ENCODE results near the gene KIF18B.

KIF18B gene

DNA sequence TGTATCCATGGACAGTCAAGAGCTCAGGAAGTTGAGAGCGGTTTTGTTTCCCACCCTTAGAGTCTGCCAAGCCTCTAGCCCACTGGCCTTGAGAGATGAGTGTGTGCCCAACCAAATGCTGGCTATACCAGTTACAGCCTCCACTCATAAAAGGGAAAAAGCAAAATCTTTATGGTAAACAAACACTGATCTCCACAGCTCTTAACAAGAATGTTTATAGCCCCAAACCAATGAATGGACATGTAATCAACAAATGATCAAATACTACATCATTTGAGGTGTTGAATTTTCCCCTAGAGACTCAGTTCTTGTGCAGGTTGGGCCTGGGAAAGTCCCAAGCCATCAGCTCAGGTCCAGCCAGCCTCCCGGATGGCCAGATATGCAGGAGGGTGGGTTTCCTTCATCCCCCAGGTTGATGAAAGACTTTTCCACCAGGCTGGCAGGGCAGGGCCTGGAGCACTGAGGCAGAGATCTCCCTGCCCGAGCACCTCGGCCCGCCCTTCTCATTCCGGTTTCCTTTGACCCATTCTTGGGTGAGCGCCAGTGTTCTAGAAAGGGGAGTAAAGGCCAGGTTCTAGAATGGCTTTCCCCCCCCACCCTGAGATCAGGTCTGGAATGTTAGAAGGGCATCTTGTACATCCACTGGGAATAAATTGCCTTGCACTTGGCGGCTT is 44.4 kb downstream of the KIF18B start:
- DNase-seq = no peak

DNA sequence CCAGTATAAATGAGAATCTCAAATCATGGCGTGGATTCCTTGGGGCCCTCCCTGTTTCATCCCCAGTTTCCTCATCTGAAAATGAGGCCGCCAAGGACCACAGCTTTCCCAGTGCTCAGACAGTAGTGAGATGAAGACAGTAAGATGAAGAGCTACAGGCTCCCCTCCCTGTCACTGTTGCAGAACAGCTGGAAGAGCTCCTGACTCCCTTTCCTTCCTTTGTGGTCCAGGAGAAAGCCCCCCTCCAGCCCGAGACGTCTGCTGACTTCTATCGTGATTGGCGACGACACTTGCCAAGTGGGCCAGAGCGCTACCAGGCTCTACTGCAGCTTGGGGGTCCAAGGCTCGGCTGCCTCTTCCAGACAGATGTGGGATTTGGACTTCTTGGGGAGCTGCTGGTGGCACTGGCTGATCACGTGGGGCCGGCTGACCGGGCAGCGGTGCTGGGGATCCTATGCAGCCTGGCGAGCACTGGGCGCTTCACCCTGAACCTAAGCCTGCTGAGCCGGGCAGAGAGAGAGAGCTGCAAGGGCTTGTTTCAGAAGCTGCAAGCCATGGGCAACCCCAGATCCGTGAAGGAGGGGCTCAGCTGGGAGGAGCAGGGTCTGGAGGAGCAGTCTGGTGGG is 45.3 kb downstream of the KIF18B start:
- no peak for DNase-seq

DNA sequence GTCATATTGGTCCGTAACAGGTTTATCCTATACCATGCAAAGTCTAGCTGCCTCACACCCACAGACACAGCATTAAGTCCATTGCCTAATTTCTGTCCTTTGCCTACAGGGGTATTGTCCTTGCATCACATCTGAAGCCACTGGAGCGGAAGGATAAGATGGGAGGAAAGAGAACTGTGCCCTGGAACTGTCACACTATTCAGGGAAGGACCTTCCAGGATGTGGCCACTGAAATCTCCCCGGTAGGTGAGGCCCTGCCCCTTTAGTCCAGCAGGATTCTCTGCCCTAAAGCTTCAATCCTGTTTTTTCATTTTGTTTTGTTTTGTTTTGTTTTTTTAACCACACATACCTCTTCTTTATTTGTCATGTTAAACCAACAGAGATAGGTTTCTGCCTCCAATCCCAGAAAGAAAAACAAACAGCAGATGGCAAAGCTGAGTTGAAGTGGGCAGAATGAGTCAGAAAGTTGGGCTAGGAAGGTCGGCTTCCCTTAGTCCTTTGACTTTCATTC is 46.1 kb downstream of the KIF18B start:
- DNase-seq = no peak

DNA sequence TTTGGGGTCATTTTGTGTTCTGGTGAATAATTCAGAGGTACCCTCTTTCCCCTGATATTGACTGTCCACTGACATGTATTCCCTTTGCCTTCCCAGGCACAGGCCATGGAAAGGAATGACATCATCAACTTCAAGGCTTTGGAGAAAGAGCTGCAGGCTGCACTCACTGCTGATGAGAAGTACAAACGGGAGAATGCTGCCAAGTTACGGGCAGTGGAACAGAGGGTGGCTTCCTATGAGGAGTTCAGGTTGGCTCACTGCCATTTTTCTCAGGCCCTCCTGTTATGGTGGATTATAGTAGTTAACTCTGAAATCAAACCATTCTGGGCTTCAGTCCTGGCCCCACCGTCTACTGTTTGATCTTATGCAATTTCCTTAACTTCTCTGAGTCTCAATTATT is 46.7 kb downstream of the KIF18B start:
- DNase-seq = no peak

DNA sequence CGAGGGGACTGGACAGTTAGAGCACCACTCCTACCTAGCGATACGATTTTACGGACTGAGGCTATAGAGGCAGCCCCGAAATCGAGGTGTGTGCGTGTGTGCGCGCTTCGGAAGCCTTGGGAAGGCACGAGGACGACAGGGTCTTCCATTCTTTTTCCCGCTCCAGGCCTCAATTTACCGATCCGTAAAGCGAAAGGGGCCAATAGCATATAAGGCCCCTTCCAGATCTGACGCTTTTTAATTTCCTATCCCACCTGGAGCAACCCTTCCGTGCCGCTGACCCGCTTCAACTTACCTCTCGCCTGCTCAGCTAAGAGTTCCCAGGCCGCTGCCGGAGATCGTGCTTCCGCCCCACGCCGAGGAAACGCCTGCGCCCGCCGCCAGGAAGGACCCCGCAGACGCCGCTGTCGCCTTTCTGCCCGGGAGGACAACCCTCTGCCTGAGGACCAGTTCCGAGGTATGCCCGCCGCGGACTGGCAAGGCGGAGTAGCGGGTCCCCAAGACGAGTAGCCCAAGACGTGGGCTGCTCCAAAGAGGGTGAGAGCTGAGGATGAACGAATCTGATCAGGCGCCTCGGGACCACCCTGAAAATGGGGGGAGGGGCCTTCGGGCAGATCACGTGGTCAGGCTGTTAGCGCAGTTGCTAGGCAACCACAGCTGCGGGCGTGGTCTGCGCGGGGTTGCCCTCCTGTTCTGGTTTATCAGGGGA is 48.3 kb downstream of the KIF18B start, which contains the start of gene EFTUD2:
EFTUD2 (minus strand) TSS at position 372 of the 709 bp plus-strand sequence. CDS start 4,924 bp downstream, outside the sequence.
- DNase-seq = peak; percentile 91

DNA sequence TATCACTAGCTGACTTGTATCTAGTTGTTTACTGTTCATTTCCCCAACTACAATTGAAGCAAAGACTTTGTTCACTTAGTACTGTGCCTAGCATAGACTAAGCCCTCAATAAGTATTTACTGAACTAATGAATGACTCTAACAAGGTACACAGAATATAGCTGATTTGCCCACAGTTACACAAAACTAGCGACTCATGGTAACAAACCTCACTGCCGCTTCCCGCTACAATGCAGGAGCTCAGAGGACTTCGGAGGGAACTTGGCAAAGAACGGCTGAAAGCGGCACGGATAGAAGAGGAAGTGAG is 48.9 kb downstream of the KIF18B start:
- no peak for DNase-seq

DNA sequence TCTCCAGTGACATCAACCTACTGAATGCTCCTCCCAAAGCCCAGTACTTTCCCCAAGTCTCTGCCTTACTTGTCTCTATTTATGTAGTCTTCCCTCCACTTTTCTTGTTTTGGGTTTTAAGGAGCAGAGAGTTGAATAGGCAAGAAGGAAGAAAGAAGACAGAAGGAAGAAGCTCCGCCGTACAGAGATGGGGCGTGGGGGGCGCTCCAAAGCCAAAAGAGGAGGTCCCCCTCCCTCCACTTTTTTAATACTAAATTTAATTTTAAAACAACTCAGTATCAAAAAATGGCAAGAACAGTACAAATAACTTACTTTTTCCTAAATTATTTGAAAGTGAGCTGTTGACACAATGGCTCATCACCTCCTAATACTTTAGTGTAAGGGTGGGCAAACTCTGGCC is 52.9 kb downstream of the KIF18B start:
- no peak for DNase-seq

DNA sequence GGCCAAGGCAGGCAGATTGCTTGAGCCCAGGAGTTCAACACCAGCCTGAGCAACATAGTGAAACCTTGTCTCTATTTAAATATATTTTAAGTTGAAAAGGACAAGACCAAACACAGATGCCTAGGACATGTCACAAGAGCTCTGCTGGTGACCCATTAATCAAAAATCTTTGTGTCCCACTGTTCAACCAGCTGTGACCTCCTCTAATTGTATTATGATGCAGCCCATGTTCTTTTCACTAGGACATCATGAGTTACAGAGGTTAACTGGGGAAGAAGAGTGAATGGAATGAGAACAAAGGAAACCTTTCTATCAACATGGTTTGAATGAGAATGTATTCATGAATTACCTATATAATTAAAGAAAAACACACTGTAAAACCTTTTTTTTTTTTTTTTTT is 55.3 kb downstream of the KIF18B start:
- no peak for DNase-seq

DNA sequence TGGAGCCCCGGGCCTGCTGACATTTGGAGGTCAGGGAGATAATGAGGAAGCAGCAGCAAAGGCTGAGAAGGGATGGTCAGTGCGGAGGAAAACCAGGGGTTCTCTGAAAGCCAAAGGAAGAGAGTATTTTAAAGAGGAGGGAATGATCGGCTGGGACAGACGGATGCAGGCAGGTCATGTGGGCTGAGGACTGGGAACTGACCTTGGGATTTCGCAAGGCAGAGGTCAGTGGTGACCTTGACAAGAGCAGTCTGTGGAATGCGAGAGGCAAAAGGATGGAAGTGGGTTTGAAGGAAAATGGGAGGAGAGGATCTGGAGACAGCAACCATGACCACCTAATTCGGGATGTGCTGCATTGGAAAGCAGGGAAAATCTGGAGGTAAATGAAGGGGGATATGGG is 58.6 kb downstream of the KIF18B start:
- no peak for DNase-seq

DNA sequence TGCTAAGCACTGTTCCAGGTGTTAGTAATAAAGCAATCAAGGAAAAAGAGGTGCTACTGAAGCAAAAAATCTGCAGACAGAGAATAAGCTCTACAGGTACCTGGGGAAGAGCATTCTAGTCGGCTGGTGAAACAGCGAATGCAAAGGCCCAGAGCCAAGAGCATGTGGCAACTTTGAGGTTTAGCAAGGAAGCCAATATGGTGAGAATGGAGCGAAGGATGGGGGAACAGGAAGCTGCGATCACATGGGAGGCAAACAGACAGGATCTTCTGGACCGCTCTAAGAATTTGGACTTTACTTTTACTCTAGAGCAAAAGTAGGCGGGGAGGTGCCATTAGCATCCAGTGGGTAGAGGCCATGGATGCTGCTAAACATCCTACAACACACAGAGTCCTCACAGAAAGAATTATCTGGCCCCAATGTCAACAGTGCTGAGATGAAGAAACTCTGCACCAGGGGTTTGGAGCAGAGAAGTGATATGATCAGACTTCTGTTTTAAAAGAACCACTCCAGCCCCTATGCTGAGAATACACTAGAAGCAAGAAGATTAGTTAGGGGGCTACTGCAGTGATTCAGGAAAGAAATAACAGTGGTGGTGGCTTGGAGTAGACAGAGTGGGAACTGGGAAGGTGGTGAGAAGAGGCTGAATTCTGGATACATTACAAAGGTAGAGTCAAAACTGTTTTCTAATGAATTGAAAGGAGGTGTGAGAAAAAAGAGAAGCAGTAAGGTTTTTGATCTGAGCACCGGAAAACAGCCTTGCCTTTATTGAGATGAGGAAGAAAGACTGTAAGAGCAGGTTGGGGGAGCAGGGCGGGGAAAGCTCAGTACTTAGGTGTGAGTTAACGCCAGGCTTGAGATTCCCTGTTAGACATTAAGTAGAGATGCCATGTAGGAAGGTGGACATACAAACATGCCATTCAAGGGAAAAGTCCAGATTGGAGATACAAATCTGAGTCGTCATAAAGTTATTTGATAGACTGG is 59.3 kb downstream of the KIF18B start:
- no peak for DNase-seq

DNA sequence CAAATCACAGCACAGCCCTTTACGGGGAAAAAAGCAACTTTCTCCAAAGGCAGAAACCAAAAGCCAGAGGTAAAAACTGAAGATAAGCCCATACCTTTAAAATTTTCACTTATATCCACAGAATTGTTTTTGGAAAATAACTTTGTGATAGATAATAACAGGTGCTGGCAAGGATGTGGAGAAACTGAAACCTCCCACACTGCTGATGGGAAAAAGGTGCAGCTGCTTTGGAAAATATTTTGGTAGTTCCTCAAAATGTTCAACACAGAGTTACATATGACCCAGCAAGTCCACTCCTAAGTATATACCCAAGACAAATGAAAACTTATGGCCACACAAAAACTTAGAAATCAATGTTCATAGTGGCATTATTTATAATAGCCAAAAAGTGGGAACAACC is 60.6 kb downstream of the KIF18B start:
- DNase-seq = no peak

DNA sequence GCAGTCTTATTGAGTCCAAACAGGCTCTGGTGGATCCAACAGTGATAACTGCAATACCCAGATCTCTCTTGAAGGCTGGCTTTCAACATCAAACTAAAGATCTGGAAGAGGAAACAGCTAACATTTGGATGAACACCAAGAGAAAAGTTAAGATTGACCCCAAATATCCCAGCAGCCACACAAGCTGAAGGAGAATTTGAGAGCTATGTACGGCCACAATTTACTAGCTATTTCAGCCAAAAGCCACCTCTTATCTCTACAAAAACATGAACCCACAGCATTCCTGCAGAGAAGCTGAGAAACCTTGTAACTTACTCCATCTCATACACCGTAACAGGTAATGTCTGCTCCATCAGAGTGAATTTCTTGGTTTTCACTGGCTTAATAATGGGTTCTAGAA is 62.6 kb downstream of the KIF18B start:
- DNase-seq = no peak

DNA sequence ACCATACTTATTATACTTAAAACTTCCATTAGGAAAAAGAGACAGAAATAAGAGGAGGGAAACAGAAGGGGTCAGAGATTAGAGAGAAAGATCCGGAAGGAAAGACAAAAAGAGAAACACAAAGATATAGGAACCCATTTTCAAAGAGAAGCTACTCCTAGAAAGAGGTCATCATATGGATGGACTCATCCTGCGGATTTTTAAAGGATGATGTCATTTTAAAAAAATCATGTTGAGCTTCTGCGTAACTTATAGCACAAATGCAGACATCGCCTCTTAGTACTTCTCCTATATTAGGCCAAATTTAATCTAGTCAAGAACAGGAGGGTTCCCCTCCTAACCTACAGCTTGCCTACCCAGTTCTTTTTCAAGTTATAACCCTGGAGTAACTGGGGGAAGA is 66.4 kb downstream of the KIF18B start:
- DNase-seq = no peak

DNA sequence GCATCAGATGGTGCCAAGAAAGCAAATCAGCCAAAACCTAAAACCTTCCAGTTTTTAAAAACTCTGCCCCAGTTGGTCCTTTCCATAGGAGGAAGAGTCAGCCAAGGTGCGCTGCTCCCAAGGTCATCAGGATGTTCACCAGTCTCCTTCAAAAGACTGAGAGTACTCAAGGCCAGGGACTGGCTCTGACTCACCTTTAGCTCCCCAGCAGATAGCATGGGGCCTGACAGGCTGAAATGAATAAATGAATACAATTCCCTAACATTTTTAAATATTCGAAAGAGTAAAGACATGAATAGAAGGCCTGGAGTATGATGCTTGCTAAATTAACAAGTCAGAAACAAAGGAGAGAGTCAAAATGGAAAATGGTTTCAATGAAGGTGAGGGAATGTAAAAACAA is 67.5 kb downstream of the KIF18B start:
- no peak for DNase-seq

DNA sequence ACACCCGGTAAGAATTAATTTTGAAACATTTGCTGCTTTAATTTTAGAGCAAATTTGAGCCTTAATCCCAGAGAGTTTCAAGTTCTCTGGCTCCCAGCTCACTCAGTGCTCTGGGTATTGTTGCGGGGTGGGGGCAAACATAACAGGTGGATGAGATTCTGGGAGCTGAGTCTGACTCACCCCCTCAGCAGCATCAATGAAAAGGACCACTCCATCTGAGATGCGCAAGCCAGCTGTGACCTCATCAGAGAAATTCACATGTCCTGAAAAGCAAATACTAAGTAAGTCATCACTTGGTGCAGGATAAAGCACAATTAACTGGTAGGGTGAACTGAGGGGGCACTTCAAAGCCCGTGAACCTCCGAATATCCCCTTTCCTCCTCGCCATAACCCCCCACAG is 68.2 kb downstream of the KIF18B start:
- DNase-seq = no peak

DNA sequence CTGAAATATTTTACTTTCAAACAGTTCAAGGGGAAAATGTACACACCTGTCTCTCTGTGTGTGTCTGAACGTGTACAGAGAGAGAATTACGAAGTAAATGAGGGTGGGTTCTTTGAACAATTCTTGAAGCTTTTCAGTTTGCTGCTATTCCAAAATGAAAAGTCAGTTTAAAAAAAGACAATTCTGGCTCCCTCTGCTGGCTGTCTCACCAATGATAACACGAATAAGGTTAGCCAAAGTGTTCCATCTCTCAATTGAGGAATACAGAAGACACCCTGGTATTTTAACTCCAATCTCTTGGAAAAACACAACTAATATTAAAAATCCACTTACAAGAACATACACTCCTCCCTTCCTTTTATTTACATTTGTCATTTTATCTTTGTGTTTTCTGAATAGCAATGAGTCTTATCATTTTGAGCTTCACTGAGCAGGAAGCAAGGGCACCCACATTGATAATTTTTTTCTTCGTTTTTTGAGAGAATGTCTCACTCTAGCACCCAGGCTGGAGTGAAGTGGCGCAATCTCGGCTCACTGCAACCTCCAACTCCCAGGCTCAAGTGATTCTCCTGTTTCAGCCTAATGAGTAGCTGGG is 68.8 kb downstream of the KIF18B start:
- no peak for DNase-seq

DNA sequence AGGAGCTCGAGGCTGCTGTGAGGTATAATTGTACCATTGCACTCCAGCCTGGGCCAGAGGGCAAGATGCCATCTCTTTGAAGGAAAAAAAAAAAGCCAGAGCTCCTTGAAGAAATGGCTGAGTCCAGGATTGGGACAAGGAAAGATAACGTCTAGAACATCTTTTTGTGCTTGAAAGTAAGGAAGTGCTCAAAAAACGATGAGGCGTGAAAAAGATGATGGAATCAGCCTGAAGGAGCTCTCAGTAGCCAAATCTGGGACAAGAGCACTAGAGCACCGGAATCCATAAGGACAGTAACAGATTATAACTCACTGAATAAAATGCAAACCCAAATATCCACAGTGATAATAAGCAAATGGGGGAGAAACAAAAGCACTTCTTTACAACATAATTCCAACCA is 70.5 kb downstream of the KIF18B start:
- DNase-seq = no peak

DNA sequence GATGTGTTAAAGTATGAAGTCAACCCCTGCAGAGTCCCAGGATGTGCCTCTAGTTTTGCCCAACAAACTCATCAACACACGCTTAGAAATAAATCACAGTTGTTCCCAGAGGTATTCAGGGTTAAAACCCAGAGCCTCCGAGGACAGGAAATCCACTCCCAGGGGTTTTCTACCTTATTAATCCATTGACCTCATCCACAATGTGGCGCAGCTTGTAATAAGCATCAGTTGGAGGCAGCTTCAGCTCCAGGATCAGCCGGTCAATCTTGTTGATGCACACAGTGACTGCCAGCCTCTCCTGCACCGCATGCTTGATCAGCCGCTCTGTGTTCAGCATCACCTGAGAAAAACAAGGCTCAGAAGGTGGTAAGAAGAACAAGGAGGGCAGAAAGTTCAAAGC is 71.8 kb downstream of the KIF18B start:
- no peak for DNase-seq

Data from stimulated activated CD4-positive, alpha-beta T cell treated with anti-CD3 and anti-CD28 coated beads, Interleukin-4, amount 100 ng/mL, for 1 hour (primary cell).